AG10803 (cell line): ENCODE results near the gene RBM26.

Source experiments
- DNase-seq: peaks from one replicate; pipeline ENCODE4 v3.0.0; 2010; ENCODE audit warnings: low read depth
- H3K4me3 ChIP-seq: 2 replicates; pipeline ENCODE4 v1.5.1; 2011; ENCODE audit warnings: mild to moderate bottlenecking, low read length, control low read depth
- TF ChIP-seq, protein P1 (sequence below): conservative IDR thresholded peaks from 2 replicates; pipeline ENCODE4 v1.5.1; 2011; ENCODE audit warnings: mild to moderate bottlenecking, low read length, control low read depth, inconsistent platforms

Gene RBM26

DNA sequence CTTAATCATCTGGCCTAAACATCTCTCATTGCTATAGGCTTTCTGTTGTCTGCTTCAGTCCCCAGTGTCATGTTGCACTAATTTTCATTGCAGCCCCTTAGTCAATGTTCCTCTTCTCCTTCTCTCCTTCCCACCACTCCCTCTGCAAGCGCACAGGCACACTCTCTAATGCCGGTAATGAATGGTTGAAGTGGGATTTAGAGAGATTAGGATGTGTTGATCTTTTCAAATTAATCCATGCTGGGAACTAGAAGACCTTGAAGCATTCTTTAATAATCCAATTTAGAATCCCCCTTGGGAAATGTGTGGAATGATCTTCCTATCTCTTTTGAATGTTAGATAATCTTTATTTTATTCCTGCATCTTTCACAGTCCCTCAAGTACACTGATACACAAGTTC, 41.7 kb upstream of the RBM26 start:
- H3K4me3 ChIP-seq = no peak overlapping the region
- TF ChIP-seq, protein P1, sequence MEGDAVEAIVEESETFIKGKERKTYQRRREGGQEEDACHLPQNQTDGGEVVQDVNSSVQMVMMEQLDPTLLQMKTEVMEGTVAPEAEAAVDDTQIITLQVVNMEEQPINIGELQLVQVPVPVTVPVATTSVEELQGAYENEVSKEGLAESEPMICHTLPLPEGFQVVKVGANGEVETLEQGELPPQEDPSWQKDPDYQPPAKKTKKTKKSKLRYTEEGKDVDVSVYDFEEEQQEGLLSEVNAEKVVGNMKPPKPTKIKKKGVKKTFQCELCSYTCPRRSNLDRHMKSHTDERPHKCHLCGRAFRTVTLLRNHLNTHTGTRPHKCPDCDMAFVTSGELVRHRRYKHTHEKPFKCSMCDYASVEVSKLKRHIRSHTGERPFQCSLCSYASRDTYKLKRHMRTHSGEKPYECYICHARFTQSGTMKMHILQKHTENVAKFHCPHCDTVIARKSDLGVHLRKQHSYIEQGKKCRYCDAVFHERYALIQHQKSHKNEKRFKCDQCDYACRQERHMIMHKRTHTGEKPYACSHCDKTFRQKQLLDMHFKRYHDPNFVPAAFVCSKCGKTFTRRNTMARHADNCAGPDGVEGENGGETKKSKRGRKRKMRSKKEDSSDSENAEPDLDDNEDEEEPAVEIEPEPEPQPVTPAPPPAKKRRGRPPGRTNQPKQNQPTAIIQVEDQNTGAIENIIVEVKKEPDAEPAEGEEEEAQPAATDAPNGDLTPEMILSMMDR = no peak
- no peak for DNase-seq

DNA sequence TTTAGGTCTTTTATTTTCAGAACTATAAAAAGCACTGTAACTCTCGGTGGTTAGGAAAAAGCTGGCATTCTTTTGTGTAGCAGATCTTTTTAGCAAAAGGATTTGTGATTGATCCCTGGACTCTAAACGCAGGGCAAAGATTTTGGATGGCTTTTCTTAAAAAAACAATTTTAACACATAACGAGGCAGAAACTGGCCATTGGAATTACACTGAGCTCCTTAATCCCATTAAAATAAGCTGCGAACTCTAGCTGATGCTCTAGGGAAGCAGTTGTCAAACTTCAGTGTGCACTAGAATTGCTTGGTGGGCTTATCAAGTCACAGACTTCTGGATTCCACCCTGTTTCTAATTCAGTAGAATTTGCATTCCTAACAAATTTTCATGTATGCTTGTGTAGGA, 41.1 kb upstream of the RBM26 start:
- H3K4me3 ChIP-seq = no peak overlapping the region
- TF ChIP-seq, protein P1 = no peak
- no peak for DNase-seq

DNA sequence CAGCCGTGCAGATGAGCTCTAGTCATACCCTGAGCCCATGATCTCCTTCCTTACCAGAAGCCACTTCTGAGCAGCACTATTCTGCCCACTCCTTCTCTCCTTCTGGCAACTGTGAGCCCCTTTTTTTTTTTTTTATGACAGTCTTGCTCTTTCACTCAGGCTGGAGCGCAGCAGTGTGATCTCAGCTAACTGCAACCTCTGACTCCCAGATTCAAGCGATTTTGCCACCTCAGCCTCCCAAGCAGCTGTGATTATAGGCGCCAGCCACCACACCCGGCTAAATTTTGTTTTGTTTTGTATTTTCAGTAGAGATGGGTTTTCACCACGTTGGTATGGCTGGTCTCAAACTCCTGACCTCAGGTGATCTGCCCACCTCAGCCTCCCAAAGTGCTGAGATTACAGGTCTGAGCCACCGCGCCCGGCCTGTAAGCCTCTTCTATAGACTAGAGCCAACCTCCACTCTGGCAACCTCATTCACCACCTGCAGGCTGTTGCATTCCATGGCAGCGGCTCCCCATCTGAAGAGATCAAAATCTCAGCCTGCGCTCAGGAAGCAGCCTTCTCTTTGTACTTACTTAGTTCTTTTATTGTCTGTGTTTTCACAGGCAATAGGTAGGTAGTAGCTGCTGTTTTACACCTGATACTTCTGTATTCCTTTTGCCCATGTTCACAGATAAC, 40.1 kb upstream of the RBM26 start:
- TF ChIP-seq, protein P1 = no peak
- no peak overlapping the region for H3K4me3 ChIP-seq
- no peak for DNase-seq

DNA sequence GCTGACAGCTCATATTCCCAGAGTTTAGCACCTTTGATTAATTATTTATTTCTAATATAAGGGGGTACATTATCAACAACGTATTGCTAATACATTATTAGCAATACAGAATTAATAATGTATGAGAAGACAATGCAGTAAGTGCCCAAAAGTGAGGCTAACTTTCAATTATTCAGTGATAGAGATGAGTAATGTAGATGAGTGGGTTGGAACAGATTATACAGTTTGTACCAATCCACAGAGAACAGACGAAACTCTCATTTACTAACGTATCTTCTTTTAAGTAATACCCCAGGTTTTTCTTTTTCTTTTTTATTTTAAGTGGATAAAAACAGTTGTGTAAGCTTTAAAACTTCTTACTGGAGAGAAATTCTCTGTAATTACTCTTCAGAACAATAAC, 36.7 kb upstream of the RBM26 start:
- TF ChIP-seq, protein P1 = no peak
- no peak overlapping the region for H3K4me3 ChIP-seq
- DNase-seq = no peak

DNA sequence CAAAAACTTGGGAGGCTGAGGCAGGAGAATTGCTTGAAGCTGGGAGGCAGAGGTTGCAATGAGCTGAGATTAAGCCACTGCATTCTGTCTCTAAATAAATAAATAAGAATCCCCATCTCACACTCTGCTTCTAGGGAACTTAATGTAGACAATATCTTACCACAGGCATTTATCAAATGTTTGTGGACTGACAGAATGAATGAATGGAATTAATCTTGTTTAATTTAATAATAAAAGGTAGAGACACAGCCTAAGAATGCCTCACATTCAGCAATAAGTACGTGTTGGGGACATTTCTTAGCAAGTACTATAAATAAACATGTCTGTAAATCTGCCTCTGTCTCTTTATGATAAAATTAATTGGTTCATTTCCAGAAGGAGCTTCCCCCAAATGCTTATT, 36.2 kb upstream of the RBM26 start:
- no peak overlapping the region for H3K4me3 ChIP-seq
- DNase-seq = no peak
- TF ChIP-seq, protein P1 = no peak

DNA sequence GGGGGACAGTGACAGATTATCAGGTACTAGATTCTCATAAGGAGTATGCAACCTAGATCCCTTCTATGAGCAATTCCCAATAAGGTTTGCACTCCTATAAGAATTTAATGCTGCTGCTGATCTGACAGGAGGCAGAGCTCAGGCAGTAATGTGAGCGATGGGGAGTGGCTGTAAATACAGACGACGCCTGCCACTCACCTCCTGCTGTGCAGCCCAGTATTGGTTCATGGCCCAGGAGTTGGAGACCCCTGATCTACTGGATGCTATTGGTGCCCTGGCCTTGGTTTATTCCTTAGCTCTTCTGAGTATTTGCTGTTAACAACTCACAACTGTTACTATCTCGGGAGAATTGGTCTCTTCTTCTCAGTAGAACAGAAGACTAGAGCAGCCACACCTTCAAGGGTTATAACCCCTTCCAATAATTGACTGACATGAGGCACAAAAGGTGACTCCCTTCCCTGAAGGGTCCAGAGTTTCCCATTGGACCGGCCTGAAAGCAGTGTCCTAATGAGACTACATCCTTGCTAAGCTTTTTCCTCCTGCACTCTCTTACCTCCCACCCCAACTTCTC, 35.0 kb upstream of the RBM26 start:
- H3K4me3 ChIP-seq = no peak overlapping the region
- DNase-seq = no peak
- TF ChIP-seq, protein P1 = no peak

DNA sequence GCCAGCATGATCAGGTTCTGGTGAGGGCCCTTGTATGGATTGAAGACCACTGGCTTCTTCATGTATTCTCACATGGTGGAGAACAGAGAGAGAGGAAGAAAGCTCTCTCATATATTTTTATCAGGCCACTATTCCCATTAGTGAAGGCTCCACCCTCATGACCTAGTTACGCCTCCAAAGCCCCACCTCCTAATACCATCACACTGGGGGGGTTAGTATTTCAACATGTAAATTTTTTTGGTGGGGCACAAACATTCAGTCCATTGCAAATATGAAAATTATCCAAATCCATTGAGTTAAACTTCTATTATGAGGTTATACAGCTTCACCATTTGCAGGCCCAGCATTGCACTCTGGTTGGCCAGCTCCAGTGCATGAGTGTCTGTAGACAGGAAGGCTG, 33.2 kb upstream of the RBM26 start:
- no peak overlapping the region for H3K4me3 ChIP-seq
- no peak for DNase-seq
- TF ChIP-seq, protein P1 = no peak
